SK-N-SH (cell line): ENCODE results near the gene XAB2.

Experiments used
- CHD2 ChIP-seq: fragments of 150-350 bp; IDR thresholded peaks from 2 replicates; pipeline ENCODE4 v1.6.1; 2018; ENCODE audit warnings: low read length; ENCODE audit not compliant: partially characterized antibody
- CTCF ChIP-seq: fragments of 200-600 bp; sonication (generic); IDR thresholded peaks from 2 replicates; pipeline ENCODE4 v1.6.1; 2017; ENCODE audit warnings: antibody characterized with exemption, mild to moderate bottlenecking, moderate library complexity
- RAD21 ChIP-seq: IDR thresholded peaks from 2 replicates; pipeline ENCODE4 v1.6.1; 2012; ENCODE audit warnings: mild to moderate bottlenecking, low read length
- RCOR1 ChIP-seq: fragments of 150-350 bp; IDR thresholded peaks from 2 replicates; pipeline ENCODE4 v1.6.1; 2017; ENCODE audit warnings: antibody characterized with exemption, low read length
- REST ChIP-seq: IDR thresholded peaks from 2 replicates; pipeline ENCODE4 v1.6.1; 2012; ENCODE audit warnings: mild to moderate bottlenecking, low read depth, low read length, moderate library complexity
- ZBTB33 ChIP-seq: IDR thresholded peaks from 2 replicates; pipeline ENCODE4 v1.4.0; 2012; ENCODE audit warnings: low read depth, borderline replicate concordance

- TF ChIP-seq REST (no peak), RAD21 (no peak), CTCF (no peak), RCOR1 (no peak), CHD2 (no peak), ZBTB33 (no peak)
Measured at GRCh38 chr19:7657131-7657751, 27.9 kb upstream of the XAB2 start.
